SH-SY5Y (cell line): Measurements from ENCODE around the gene PNKP.

Source experiments
- GATA2 ChIP-seq: IDR thresholded peaks from 2 replicates; pipeline ENCODE4 v1.6.1; 2011; ENCODE audit warnings: mild to moderate bottlenecking, low read depth, low read length
- GATA3 ChIP-seq: IDR thresholded peaks from 2 replicates; pipeline ENCODE4 v1.6.1; 2011; ENCODE audit warnings: low read depth, mild to moderate bottlenecking, low read length, moderate library complexity

The PNKP gene

GRCh38 chr19:49884109-49884508 lies 16.7 kb upstream of the PNKP start:
- no peak for TF ChIP-seq GATA3
- TF ChIP-seq GATA2, result no peak

GRCh38 chr19:49883094-49883493 lies 15.7 kb upstream of the PNKP start:
- TF ChIP-seq GATA2, result no peak
- TF ChIP-seq GATA3, result no peak

- no peak for TF ChIP-seq GATA2
- no peak for TF ChIP-seq GATA3
Observed at GRCh38 chr19:49882643-49883042, 15.3 kb upstream of the PNKP start.

- TF ChIP-seq GATA2, result no peak
- no peak for TF ChIP-seq GATA3
Observed at GRCh38 chr19:49881672-49882394, 14.5 kb upstream of the PNKP start.

- TF ChIP-seq GATA3 (no peak), GATA2 (no peak)
Observed at GRCh38 chr19:49881186-49881585, 13.8 kb upstream of the PNKP start.

- TF ChIP-seq GATA2, result no peak
- TF ChIP-seq GATA3, result no peak
Observed at GRCh38 chr19:49880162-49880869, 12.9 kb upstream of the PNKP start.

- no peak for TF ChIP-seq GATA3
- no peak for TF ChIP-seq GATA2
Observed at GRCh38 chr19:49879243-49879963, 12.0 kb upstream of the PNKP start.

GRCh38 chr19:49878744-49879070 lies 11.3 kb upstream of the PNKP start:
- TF ChIP-seq GATA3, result no peak
- TF ChIP-seq GATA2, result no peak

GRCh38 chr19:49877879-49878743 lies 10.7 kb upstream of the PNKP start:
- TF ChIP-seq GATA3, result no peak
- TF ChIP-seq GATA2, result no peak

GRCh38 chr19:49877020-49877878 lies 9.9 kb upstream of the PNKP start, which contains the start of the genes AKT1S1 and TBC1D17:
AKT1S1 (minus strand) TSS chr19:49877355; CDS start chr19:49873295, 4,060 bp downstream.
TBC1D17 (plus strand) TSS chr19:49877702; CDS start chr19:49877724, 22 bp downstream.
- TF ChIP-seq GATA3 (no peak), GATA2 (no peak)

- TF ChIP-seq GATA2 (0 out of 2 replicates have a peak, but pooled peaks have one; percentile 39), GATA3 (no peak)
Observed at GRCh38 chr19:49876422-49877019, 9.1 kb upstream of the PNKP start.

GRCh38 chr19:49875857-49876421 lies 8.6 kb upstream of the PNKP start:
- TF ChIP-seq GATA3, result no peak

GRCh38 chr19:49875177-49875576 lies 7.8 kb upstream of the PNKP start:
- TF ChIP-seq GATA2 (no peak), GATA3 (no peak)
